Right lobe of liver (tissue), 4 donors: ENCODE measurements around the gene SDK1.

ENCODE experiments used
- CTCF ChIP-seq, 4 donors: fragments of 200-600 bp in 3 of 4; fragments of 450-650 bp in 1 of 4; IDR thresholded peaks; one replicate each; pipeline versions ENCODE4 v1.5.1 to v1.8.0; 2016 to 2022; ENCODE audit warnings: antibody characterized with exemption in 4 of 4, mild to moderate bottlenecking in 2 of 4
- POLR2A ChIP-seq: fragments of 450-650 bp; IDR thresholded peaks from one replicate; pipeline ENCODE4 v1.6.1; 2017; ENCODE audit warnings: antibody characterized with exemption, mild to moderate bottlenecking
- donor health status: DM: no; HTN: no; CAD: no.
- donor health status: DM: no; HTN: no; CAD: no.
- donor health status: DM: no; HTN: yes; CAD: no.

DNA sequence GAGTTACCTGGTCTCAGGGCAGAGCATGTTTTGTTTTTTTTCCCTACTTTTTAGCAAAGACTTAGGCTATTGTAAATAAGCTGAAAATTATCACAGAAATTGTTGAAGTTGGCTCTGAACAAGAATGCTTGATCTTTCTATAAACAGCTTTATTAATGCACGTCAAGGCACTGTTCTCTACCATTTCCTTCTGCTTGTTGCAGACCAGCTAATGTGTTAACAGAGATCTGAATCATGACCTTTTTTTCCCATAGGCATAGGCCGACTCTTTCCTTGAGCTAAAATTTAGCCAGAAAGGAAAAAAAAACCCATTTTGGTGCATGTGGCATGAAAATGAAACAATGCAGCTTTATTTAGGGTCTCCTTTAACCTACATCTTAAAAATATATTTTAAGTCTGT is 248.5 kb downstream of the SDK1 start:
- TF ChIP-seq POLR2A (no peak), CTCF (IDR thresholded peaks at IDR 0.05) (no peak)
